Endodermal cell (in vitro differentiated cells): ENCODE results near the gene LRCH1. TPM values are rescaled to one million over a fixed set of nuclear protein-coding genes. Genes with fewer than 3 reads are reported as not detected.
A peak's percentile ranks its signal among the peaks of the same experiment; 100 is the strongest.

Experiments
- DNase-seq: peaks from one replicate; pipeline ENCODE4 v3.0.0-alpha.2; 2017
- H3K27ac ChIP-seq: 2 replicates; pipeline ENCODE4 v1.5.1; 2013; ENCODE audit warnings: mild to moderate bottlenecking, low read depth, low read length, moderate library complexity
- H3K27me3 ChIP-seq: 2 replicates; pipeline ENCODE4 v1.6.1; 2013; ENCODE audit warnings: mild to moderate bottlenecking, low read length, moderate library complexity; ENCODE audit not compliant: insufficient read depth, control insufficient read depth, poor library complexity, severe bottlenecking
- H3K36me3 ChIP-seq: 2 replicates; pipeline ENCODE4 v1.7.0; 2013; ENCODE audit warnings: mild to moderate bottlenecking, low read length, moderate library complexity; ENCODE audit not compliant: control insufficient read depth, insufficient read depth
- H3K4me1 ChIP-seq: one replicate; pipeline ENCODE4 v1.7.0; 2013; ENCODE audit warnings: low read length; ENCODE audit not compliant: control insufficient read depth, insufficient read depth
- H3K4me3 ChIP-seq: 2 replicates; pipeline ENCODE4 v1.5.1; 2013; ENCODE audit warnings: mild to moderate bottlenecking, low read length, moderate library complexity
- H3K9ac ChIP-seq: 2 replicates; pipeline ENCODE4 v1.6.1; 2013; ENCODE audit warnings: mild to moderate bottlenecking, low read length, moderate library complexity; ENCODE audit not compliant: poor library complexity, severe bottlenecking; ENCODE audit errors: extremely low read depth
- H3K9me3 ChIP-seq: 2 replicates; pipeline ENCODE4 v1.6.1; 2013; ENCODE audit warnings: mild to moderate bottlenecking, low read length, moderate library complexity; ENCODE audit not compliant: control insufficient read depth
- H3K27ac Mint-ChIP-seq: 2 replicates; pipeline ENCODE4 v1.8.0; 2020; ENCODE audit warnings: mixed read lengths
- H3K27me3 Mint-ChIP-seq: 2 replicates; pipeline ENCODE4 v1.8.0; 2021; ENCODE audit warnings: mild to moderate bottlenecking, mixed read lengths; ENCODE audit not compliant: insufficient read depth
- H3K36me3 Mint-ChIP-seq: 2 replicates; pipeline ENCODE4 v1.8.0; 2020; ENCODE audit warnings: low read depth, mixed read lengths
- H3K4me1 Mint-ChIP-seq: 2 replicates; pipeline ENCODE4 v1.8.0; 2020; ENCODE audit warnings: mixed read lengths
- H3K4me3 Mint-ChIP-seq: 2 replicates; pipeline ENCODE4 v1.8.0; 2020; ENCODE audit warnings: mild to moderate bottlenecking, moderate library complexity, mixed read lengths
- H3K9me3 Mint-ChIP-seq: 2 replicates; pipeline ENCODE4 v1.8.0; 2020; ENCODE audit warnings: mild to moderate bottlenecking, mixed read lengths
- WGBS, 2 experiments: methylation state at CpG; one replicate each; pipeline versions ENCODE4 v1.1.5 to v1.1.7; 2013; ENCODE audit warnings: missing lambda C conversion rate in 2 of 2, mixed read lengths in 1 of 2; ENCODE audit not compliant: insufficient coverage in 1 of 2, insufficient read length in 1 of 2; 5-methylcytosine and 5-hydroxymethylcytosine counted together
- total RNA-seq, 2 donors: library from RNA; stranded (reverse); fragmentation: NEBNext Ultra II Directional in 1 of 2; extraction: Animal tissue kit (Norgen Biotek cat#: 25700) in 1 of 2; gene quantifications; 2 replicates in 1 of 2; 3 replicates in 1 of 2; pipeline ENCODE4 v1.2.1, GENCODE V29; 2021
- TF ChIP-seq, protein P1 (sequence below): fragments of 200-600 bp; sonication (generic); conservative IDR thresholded peaks from 2 replicates; pipeline ENCODE4 v1.5.0; 2021; ENCODE audit warnings: antibody characterized with exemption, mild to moderate bottlenecking

Gene LRCH1
- total RNA-seq, 2 donors from 2014 or later = 8.1 to 11.8 TPM

DNA sequence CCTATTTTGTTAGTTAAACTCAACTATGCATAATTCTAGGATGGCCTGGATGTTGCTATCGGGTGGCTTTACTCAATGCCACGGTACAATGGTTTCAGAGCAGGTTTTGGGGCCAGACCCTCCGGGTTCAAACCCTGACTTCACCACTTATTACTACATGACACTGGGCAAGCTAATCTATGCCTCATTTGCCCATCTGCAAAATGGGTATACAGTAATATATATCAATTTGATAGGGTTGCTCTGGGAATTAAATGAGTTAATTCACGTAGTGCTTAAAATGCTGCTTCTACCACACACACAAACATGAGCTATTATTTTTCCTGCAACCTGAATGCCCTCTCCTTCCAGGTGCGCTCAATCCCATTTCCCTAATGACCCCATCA is 243.2 kb downstream of the LRCH1 start:
- H3K9ac ChIP-seq = no peak overlapping the region
- DNase-seq = no peak
- Mint-ChIP-seq H3K4me3 (peak overlapping the region; percentile 88), H3K9me3 (no peaks in the 10 kb centered on the region), H3K36me3 (no peaks in the 10 kb centered on the region), H3K27ac (peak overlapping the region; percentile 95), H3K4me1 (peaks cover 10% of the 10 kb centered on the region), H3K27me3 (no peaks in the 10 kb centered on the region)
- peaks cover 3% of the 10 kb centered on the region for H3K4me1 ChIP-seq
- H3K36me3 ChIP-seq = peaks cover 7% of the 10 kb centered on the region
- TF ChIP-seq, protein P1, sequence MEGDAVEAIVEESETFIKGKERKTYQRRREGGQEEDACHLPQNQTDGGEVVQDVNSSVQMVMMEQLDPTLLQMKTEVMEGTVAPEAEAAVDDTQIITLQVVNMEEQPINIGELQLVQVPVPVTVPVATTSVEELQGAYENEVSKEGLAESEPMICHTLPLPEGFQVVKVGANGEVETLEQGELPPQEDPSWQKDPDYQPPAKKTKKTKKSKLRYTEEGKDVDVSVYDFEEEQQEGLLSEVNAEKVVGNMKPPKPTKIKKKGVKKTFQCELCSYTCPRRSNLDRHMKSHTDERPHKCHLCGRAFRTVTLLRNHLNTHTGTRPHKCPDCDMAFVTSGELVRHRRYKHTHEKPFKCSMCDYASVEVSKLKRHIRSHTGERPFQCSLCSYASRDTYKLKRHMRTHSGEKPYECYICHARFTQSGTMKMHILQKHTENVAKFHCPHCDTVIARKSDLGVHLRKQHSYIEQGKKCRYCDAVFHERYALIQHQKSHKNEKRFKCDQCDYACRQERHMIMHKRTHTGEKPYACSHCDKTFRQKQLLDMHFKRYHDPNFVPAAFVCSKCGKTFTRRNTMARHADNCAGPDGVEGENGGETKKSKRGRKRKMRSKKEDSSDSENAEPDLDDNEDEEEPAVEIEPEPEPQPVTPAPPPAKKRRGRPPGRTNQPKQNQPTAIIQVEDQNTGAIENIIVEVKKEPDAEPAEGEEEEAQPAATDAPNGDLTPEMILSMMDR = no peak
- H3K27me3 ChIP-seq = no peaks in the 10 kb centered on the region
- H3K27ac ChIP-seq = no peak overlapping the region
- WGBS, 2 experiments = 71 to 84% methylated on average over 2 to 5 of the region's 5 CpGs
- peak overlapping the region; percentile 87 for H3K4me3 ChIP-seq
- H3K9me3 ChIP-seq = no peaks in the 10 kb centered on the region

DNA sequence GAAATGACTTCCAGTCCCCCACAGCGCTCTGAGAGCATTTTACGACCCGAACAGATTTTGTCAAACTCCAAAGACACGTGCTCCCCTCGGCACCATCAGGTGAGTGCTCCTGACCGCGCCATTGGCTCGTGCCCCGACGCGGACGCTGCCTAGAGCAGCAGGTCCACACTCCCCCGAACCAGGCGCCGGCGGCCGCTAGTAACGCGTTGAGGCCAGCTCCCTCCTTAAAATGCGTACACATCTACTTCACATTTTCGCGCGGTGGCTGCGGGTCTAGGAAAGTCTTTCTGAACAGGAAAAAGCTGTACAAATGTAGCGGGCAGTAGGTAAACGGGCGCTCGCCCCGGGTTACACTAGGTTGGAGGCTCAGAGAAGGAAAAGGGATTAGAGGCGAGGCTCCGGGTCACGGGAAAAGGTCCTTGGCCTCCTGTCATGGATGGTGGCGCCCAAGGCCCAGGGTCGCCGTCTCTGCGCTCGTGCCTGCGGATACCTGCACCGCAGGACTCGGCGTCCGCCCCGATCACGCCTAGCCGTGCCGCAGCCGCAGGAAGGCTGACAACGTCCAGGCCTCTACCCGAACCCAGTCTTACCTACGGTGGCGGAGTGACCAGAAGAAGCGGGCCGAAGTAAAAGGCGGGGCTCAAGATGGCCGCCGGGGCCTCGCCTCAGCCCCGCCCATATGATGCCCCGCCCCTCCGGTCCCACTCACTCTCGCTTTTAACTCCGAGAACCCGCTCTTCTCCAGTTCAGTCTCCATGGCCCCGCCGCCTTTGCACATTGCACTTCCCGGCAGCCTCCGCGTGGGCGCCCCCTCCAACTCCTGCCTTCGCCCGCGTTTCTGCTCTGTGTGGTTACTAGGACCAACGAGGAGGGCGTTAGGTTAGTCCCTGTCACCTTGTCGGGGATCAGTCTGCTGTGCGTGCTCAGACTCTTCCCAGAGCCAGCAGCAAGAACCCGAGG is 243.8 kb downstream of the LRCH1 start, which contains the start of gene ESD:
Gene ESD (minus strand): TSS at position 647 of the 960 bp plus-strand sequence. CDS start 5,748 bp downstream, outside the sequence.
- WGBS, 2 experiments = 5 to 17% methylated on average over 28 to 77 of the region's 77 CpGs
- Mint-ChIP-seq H3K4me3 (peak within 1 kb of the TSS; percentile 88), H3K36me3 (no peaks in the 10 kb centered on the region), H3K9me3 (no peaks in the 10 kb centered on the region), H3K27ac (peak within 1 kb of the TSS; percentile 95), H3K27me3 (no peaks in the 10 kb centered on the region), H3K4me1 (peaks cover 10% of the 10 kb centered on the region)
- peak within 1 kb of the TSS; percentile 87 for H3K4me3 ChIP-seq
- no peaks in the 10 kb centered on the region for H3K27me3 ChIP-seq
- no peaks in the 10 kb centered on the region for H3K9me3 ChIP-seq
- H3K9ac ChIP-seq = peak within 1 kb of the TSS; percentile 70
- peak; percentile 96 for DNase-seq
- peaks cover 3% of the 10 kb centered on the region for H3K4me1 ChIP-seq
- peak within 1 kb of the TSS; percentile 40 for H3K27ac ChIP-seq
- H3K36me3 ChIP-seq = peaks cover under 1% of the 10 kb centered on the region
- TF ChIP-seq, protein P1 = no peak

DNA sequence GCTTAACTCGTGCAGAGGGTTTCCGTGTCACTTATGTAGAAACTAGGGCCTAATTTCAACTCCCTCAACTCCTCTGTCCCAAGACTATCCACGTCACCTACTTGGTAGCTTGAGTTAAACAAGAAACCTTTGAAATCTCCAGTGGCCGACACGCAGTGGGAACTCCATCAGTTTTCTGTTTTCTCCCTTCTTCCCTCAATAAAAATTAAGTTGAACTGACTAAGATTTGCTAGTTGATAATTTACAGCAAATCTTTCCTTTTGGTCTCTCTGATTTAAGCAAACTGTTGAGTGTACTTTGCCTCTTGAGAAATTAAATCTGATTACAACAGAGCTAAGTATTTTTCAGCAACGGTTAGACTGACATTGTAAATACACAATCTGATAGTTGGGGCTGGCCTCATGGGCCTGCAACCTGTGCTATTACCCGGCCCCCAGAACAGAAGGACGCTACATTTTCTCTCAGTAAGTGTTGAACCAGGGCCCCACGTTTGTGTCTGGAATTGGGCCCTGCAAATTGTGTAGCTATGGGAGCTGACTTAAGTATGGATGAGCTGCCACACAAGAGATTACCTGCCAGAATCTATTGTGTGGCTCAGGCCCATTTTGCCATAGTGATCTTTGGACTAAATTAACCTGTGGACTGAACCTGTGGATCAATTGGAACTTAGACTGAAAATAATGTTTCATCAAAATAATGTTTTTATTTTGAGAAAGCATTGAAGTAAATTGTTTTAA is 244.7 kb downstream of the LRCH1 start:
- Histone ChIP-seq H3K36me3 (no peaks in the 10 kb centered on the region), H3K4me3 (peak overlapping the region; percentile 87), H3K9ac (peak overlapping the region; percentile 27), H3K4me1 (peaks cover 3% of the 10 kb centered on the region), H3K27ac (peak overlapping the region; percentile 3), H3K9me3 (no peaks in the 10 kb centered on the region), H3K27me3 (no peaks in the 10 kb centered on the region)
- 77 to 82% methylated on average over 6 to 9 of the region's 9 CpGs for WGBS, 2 experiments
- H3K9me3 Mint-ChIP-seq = no peaks in the 10 kb centered on the region
- peak overlapping the region; percentile 95 for H3K27ac Mint-ChIP-seq
- TF ChIP-seq, protein P1 = no peak
- H3K4me1 Mint-ChIP-seq = peaks cover 10% of the 10 kb centered on the region
- H3K36me3 Mint-ChIP-seq = no peaks in the 10 kb centered on the region
- DNase-seq = no peak
- H3K4me3 Mint-ChIP-seq = peak overlapping the region; percentile 88
- no peaks in the 10 kb centered on the region for H3K27me3 Mint-ChIP-seq
